Occipital lobe (tissue), 2 donors: Measurements from ENCODE around the gene APEX2. TPM values are rescaled to one million over a fixed set of nuclear protein-coding genes. Genes with fewer than 3 reads are reported as not detected.
"Not testable (repeated sequence)": the region's sequence is repeated elsewhere in the genome, so short reads cannot be mapped to it uniquely, and the experiment has no call there.

ENCODE experiments used
- DNase-seq: peaks from one replicate; lab custom pipeline; 2025; lab: John Stamatoyannopoulos, UW
- total RNA-seq: library from RNA; depleted of rRNA; stranded (reverse); fragments of >200 nt; gene quantifications from one replicate; pipeline ENCODE4 v1.2.3, GENCODE V29; 2014

Gene APEX2
- 1.4 TPM for total RNA-seq

DNA sequence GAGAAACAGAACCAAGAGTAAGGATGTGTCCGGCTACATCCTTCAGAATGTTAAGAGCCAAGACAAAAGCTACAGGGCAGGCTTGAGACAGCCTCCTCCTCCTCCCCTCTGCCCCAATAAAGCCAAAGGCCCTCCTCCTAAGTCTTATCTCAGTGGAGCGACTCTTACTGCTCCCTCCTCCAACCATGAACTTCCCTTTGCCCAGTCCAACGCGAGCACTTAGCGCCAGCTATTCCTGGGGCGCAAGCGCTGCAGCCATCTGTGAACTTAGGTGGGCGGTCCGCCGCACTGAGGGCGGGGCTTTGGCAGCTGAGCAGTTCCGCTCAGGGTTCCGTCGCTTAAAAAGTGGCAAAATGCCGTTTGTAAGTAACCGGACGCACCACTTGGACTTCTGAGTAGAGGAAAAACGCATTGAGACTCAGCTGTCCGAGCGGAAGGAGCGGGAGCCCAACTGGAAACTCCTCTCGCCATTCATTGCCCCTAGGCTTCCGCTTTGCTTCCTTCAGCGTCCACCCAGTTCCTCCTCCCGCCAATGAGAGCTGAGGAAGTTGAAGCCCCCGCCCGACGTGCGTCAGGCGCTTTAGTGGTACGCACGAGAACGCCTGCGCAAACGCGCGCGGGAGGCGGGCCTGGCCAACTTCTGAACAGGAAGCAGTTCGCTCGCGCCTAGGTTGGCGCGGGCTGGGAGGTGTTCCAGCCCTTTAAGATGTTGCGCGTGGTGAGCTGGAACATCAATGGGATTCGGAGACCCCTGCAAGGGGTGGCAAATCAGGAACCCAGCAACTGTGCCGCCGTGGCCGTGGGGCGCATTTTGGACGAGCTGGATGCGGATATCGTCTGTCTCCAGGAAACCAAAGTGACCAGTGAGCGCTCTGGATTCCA is at the start of gene APEX2:
Gene APEX2, plus strand, starts transcription at position 647 of the 882 bp plus-strand sequence. Its CDS starts 60 bp downstream, at position 707.
- peak; percentile 83 for DNase-seq

DNA sequence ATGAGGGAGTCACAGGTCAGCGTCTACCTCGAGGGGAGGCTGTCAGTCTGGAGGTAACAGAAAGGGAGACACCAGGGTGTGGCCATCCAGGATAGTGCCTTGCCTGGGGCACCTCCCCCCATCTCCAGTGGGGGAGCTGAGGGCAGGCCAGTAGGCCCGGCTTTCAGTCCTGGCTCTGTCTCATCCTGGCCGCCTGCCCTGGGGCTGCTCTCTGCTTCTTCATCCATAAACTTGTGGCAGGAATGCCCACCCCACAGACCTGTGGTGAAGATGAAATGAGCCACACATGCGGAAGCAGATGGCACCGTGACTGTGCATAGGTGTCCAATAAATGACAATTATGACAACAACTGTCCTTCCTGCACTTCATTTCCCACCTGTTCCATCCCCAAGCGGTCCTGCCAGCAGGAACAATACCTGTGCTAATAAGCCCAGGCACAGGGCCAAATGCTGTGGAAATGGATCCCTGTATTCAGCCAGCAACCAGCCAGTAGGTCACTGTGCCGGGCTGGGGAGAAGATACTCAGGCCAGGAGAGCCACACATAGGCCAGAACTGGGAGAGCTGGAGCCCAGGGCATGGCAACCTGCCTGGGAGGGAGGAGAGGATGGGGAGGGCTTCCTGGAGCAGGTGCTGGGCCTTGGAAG is 49.3 kb upstream of the APEX2 start:
- no peak for DNase-seq

DNA sequence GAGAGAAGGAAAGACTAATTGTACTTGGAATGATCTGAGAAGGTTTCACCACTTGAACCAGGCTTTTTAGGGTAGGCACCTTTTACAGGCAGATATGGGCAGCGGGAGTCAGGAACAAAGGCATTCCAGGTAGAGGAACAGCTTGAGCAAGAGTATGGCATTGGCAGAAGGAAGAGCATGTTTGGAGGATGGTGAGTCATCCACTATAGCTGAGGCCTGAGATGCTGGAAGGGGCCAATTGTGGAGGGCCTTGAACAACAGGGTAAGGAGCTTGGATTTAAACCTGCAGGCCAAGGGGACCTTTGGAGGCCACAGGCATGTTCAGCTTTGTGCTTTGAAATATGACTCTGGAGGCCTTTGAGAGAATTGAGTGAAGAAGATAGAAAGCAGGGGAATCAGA is 38.4 kb upstream of the APEX2 start:
- no peak for DNase-seq

- no peak for DNase-seq
Observed at GRCh38 chrX:54964766-54965497, 35.2 kb upstream of the APEX2 start.

DNA sequence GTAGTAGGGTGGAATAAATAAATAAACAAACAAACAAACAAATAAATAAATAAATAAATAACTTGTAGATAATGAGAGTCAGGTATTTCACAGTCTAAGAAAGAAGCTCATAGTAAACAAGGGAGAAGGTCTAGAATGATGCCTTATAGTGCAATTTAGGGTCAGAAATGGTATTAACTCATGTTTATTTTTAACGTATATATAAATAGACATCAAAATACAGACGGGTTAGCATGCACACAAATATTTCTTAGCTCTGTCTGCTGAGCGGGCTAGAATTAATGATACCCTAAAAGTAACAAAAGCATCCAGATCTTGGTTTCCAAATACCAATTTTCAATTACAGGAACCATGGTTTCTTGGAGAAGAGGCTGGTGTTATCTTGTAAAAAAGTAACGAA is 22.8 kb upstream of the APEX2 start:
- DNase-seq: no peak

DNA sequence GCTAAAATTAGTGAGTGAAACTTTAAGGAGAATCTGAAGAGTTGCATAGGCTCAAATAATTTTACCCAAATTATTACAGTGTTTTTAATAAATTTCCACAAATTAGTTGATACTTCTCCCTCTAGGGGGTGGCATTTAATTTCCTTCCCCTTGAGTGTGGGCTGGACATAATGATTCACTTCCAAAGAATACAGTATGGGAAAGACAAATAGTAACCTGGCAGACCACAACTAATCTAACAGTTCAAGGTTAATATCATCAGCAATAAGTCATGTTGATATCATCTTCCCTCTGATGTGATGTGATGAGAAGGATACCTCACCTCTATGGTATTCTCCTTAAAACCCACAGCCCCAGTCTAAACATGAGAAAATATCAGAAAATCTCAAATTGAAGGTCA is 21.7 kb upstream of the APEX2 start:
- no peak for DNase-seq

GRCh38 chrX:54979432-54979831 is 20.7 kb upstream of the APEX2 start:
- DNase-seq: no peak

DNA sequence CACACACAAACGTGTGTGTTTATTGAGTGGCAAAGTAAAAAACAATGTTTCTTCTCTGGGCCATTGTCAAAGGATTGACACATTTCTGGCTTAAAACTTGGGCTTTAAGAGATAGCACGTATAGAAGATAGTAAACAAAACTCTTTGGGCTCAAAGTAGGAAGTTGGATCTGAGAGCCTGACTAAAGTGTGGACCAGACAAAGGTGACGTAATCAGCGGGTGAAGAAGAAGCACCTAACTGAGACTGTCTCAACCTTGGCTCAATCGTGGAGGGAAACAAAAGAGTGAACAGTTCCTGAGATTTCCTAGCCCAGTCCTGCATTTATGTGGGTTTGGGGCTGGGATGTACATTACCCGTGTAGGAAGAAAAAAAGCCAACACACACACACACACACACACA is 19.8 kb upstream of the APEX2 start:
- DNase-seq: no peak

- not testable (repeated sequence) for DNase-seq
Observed at GRCh38 chrX:54983306-54983705, 16.9 kb upstream of the APEX2 start.

DNA sequence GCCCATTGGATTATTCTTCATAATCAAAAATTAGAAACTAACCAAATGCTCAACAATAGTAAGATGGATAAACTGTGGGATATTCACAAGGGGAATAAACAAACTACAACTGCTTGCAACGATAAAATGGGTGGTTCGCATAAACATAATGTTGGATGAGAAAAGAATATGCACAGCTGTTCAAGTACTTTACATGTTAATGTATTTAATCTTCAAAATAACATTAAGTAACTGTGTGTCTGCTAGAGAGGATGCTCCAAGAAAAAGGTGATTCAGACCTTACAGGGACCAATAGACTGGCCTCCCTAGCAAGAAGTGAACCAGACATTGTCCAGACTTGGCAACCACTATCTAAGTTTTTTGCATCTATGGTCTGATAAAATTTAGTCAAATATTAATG is 8.5 kb upstream of the APEX2 start:
- DNase-seq: no peak

GRCh38 chrX:54992911-54993622 is 7.1 kb upstream of the APEX2 start:
- no peak for DNase-seq

DNA sequence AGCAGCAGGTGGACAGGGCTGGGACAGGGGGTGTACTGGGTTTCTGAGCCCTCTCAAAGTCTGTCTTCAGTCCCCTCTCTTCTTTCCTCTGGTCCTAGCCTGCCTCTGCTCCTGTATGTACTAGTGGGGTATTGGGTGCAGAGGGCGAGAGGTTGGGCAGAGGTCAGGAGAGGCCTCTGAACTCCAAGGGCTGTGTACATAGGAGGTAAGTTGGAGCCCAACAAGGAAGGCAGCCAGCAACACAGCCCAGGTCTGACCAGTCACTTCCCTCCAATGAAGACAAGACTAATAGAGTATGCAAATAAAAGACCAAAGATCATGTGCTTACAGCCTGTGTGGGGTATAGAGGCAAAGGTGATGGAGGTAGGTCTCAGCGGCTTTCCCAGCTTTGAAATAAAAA is 6.1 kb upstream of the APEX2 start, which contains the start of gene PFKFB1:
Gene PFKFB1, minus strand, starts transcription at position 90 of the 400 bp plus-strand sequence. CDS start 181 bp downstream, outside the sequence.
- DNase-seq: no peak

DNA sequence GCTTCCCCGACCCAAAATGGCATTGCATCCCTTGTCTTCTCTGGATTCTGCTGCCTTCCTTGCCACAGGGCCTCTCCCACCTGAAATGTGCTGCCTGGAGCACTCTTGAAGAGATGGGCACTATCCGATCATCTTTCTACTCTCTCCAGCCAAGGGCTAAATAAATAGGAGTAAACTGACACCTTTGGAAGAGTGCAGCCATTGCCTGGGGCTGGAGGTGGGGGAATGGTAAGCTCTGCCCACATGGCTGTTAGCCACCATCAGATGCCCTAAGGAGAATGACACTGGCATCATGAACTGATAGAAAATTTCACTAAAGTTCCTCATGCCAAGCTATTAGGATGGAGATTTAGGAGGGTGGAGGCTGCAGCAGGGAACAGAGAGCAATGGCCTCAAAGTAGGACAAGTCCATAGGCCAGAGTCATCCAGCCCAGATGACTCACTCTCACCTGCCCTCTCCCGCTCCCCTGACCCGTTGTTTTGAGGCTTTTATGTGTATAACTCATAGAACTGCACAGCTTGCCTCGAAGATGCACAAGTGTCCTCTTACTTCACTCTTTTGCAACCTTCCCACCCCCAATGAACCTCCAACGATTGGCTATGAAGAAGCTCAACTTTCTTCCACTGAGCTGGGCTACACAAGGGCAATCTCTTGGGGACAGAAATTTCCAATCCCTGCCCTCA is 5.4 kb upstream of the APEX2 start:
- no peak for DNase-seq

DNA sequence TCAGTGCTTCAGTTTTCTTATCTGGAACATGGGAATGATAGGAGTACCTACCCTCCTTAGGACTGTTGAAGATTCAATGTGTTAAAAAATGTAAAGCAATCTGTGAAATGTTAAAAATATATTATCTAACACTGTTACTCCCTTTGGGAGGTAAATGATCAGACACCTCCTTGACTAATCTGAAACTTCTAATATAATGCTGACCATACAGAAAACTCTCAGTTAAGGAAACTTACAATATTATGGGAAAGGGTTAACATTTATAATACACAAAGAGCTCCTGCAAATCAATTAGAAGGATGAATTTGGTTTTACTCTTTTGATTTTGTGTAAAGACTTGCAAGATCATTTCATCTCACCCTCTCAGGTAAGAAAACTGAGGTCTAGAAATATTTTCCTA is 4.5 kb upstream of the APEX2 start:
- no peak for DNase-seq

GRCh38 chrX:55004231-55004630 is 4.1 kb downstream of the APEX2 start:
- DNase-seq: no peak

DNA sequence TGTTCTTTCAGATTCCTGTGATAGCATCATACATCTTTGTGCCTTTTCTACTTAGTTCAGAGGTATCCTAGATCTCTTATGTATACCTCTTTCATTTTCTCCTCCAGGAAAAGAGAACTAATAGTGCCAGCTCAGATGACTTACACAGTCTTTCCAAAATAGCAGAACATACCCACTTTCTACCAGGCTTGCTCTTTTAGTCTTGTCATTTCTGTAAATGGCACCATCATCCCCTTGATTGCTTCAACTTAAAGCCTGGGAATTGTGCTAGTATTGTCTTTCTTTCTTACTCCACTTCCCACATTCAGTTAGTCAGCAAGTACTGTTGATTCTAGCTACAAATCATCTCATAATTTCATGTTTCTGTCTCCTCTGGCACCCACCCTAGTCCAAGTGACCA is 5.1 kb downstream of the APEX2 start:
- DNase-seq: no peak

DNA sequence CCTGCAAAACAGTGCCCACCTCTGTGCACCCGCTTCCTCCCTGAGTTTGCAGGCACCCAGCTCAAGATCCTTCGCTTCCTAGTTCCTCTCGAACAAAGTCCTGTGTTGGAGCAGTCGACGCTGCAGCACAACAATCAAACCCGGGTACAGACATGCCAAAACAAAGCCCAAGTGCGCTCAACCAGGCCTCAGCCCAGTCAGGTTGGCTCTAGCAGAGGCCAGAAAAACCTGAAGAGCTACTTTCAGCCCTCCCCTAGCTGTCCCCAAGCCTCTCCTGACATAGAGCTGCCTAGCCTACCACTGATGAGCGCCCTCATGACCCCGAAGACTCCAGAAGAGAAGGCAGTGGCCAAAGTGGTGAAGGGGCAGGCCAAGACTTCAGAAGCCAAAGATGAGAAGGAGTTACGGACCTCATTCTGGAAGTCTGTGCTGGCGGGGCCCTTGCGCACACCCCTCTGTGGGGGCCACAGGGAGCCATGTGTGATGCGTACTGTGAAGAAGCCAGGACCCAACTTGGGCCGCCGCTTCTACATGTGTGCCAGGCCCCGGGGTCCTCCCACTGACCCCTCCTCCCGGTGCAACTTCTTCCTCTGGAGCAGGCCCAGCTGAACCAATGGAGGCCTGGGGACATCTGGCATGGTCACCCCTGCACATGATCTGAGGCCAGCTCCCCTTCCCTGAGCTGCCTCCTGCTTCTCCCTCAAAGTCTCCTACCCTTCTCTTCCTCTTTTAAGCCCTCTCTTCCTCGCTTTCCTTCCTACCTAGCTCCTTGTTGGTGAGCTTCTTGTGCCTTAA is 6.9 kb downstream of the APEX2 start:
- no peak for DNase-seq

DNA sequence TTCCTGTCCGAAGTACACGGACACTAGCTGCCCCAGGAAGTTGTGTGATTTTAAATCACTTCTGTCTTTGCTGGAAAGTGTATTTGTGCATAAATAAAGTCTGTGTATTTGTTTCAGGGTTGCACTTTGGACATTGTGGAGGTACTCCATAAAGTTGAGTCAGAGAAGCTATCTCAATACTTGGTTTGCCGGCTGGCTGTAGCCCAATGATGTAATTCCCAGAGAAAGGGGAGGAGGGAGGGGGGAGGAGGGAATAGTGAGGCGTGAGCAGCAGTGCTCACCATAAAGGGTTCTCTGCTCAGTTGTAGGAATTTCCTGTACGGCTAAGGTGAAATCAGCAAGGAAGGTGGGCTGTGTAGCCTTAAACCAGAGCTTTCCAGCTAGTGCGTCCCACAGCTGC is 7.5 kb downstream of the APEX2 start:
- DNase-seq: no peak

DNA sequence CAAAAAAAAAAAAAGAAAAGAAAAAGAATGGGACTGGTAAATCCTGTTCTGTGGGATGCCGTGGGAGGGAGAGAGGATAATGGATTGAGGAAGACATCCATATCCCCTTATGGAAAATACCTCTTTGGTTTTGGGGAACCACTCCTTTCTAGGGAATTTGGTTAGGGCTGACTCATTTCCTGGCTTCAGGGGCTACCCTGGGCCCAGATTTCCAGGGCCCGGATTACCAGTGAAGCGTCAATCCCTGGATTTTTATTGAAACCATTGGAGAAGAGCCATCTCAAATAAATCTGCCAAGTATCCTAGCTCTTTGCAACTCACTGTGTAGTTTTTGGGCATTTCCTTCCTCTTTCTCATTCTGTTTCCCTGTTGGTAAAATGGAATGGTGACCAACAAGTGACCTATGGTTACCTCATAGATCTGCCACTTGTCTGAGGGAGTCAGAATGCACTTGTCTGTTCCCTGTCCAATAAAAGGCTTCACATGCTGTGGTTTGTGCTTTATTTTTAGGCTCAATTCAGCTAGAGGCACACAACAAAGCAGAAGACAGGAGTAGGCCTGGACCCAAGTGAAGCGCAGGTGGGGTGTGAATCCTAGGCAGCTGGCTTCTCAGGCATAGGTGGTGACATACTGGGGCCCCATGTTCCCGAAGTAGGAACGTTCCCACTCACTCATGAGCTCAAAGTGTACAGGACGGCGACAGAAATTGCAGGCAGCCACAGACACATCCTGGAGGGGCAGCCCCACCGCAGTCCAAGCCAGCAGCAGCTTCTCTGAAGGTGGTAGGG is 8.6 kb downstream of the APEX2 start:
- no peak for DNase-seq
